Omental fat pad (tissue), 4 donors: ENCODE data around the gene ARID5A. TPM values are rescaled to one million over a fixed set of nuclear protein-coding genes. Genes with fewer than 3 reads are reported as not detected.

ENCODE experiments used
- ATAC-seq: fragments of 150-250 bp; one replicate; pipeline ENCODE4 v1.9.1; 2016; ENCODE audit warnings: mild to moderate bottlenecking, moderate library complexity; ENCODE audit not compliant: low FRiP score
- DNase-seq: peaks from one replicate; pipeline ENCODE4 v3.0.0-alpha.2; 2019; ENCODE audit warnings: low spot score
- total RNA-seq, 4 donors: library from RNA; depleted of rRNA; stranded (reverse); fragments of >200 nt; gene quantifications; one replicate each; pipeline ENCODE4 v1.1.0, GENCODE V29; 2016
- TF ChIP-seq, protein P1 (sequence below), 3 donors: fragments of 450-650 bp; IDR thresholded peaks; one replicate each; pipeline ENCODE4 v1.5.1; 2016 to 2017; ENCODE audit warnings: antibody characterized with exemption in 3 of 3, mild to moderate bottlenecking in 3 of 3, moderate library complexity in 2 of 3

ARID5A gene
- total RNA-seq, 4 donors from 2014 or later: 26.2 to 79.7 (median 41.8) TPM

DNA sequence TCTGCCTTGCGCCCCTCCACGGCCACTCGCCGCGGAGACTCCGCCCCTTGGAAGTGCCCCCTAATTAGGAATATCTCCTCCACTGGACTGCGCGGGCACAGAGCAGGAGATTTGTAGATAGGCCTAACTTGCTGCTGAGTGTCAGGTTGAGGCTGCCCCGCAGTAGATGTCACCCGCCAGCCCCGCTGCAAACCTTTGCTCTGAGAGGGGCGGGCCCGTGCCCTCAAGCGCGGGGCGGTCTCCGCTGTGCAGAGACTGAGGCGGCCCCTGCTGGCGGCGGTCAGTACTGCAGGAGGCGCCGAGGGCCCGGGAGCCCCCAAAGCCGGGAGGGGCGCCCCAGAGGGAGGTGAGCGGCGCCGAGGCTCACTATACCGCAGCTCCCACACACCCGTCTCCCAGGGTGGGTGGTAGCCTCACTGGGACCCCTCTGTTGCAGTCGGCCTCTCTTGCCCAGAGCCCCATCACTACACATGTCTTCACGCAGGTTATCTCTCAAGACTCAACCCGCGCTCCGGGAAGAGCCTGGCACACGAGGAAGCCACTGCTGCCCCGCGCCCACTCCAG is 28.5 kb upstream of the ARID5A start:
- ATAC-seq: peak; percentile 62
- TF ChIP-seq, protein P1, sequence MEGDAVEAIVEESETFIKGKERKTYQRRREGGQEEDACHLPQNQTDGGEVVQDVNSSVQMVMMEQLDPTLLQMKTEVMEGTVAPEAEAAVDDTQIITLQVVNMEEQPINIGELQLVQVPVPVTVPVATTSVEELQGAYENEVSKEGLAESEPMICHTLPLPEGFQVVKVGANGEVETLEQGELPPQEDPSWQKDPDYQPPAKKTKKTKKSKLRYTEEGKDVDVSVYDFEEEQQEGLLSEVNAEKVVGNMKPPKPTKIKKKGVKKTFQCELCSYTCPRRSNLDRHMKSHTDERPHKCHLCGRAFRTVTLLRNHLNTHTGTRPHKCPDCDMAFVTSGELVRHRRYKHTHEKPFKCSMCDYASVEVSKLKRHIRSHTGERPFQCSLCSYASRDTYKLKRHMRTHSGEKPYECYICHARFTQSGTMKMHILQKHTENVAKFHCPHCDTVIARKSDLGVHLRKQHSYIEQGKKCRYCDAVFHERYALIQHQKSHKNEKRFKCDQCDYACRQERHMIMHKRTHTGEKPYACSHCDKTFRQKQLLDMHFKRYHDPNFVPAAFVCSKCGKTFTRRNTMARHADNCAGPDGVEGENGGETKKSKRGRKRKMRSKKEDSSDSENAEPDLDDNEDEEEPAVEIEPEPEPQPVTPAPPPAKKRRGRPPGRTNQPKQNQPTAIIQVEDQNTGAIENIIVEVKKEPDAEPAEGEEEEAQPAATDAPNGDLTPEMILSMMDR (IDR thresholded peaks at IDR 0.05): peak in 2 of 3 donors; percentile 82 to 98
- peak; percentile 79 for DNase-seq

DNA sequence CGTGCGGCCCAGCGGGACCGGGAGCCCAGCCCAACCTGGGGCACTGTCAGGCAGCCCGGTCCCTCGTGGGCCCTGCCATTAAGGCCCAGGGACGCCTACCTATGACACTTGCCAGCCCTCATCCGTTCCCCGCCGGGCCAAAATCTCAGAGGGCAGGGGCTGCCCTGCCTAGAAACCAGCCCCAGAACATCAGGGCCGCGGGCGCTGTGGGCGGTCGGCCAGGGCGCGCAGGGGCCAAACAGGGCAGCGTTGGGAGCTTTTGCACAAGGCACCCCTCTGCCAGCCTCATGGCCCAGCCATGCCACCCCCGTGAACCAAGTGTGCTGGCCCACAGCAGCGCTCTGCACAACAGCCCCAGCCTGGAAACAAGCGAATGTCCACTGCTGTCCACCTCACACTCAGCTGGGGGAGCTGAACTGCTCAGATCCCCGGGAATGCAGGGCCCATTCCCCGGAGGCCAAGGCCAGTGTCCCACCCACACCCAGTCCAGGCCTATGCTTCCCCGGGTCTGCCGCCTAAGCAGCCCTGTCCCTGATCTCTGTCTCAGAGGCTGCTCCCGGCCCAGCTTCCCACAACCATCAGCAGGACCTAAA is 27.9 kb upstream of the ARID5A start:
- ATAC-seq (no peak), DNase-seq (no peak)
- TF ChIP-seq, protein P1 (IDR thresholded peaks at IDR 0.05): no peak

DNA sequence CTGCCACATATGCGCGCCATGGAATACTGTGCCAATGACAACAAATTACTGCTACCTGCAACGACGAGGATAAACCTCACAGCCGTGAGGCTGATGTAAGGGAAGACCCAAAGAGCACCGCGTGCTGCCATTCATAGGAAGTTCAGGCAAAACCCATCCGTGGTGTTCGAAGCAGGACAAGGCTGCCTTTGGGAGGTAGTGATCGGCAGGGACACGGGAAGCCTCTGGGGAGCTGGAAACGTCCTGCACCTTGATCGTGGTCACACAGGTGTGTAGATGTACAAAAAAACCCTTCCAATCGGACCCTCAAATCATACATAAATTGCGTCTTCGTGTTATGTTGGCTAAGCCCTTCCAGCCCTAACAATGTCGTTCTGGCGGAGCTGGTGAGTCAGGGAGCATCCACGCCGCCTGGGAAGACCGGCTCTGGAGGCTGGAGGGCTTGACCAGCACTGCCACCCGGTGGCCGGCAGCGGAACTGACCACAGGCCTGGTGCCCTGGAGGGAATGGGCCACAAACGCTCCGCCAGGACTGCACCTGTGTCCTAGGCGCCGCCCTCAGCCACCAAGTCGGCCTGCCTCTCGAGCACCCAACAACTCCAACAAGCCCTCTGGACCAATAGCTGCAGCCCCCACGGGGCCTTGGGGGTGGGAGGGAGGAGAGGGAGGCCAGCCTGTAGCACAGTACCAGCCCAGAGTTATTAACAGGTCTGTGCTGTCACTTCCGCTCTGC is 27.3 kb upstream of the ARID5A start:
- DNase-seq: peak; percentile 82
- TF ChIP-seq, protein P1 (IDR thresholded peaks at IDR 0.05): peak in 1 of 3 donors; percentile 87
- peak; percentile 93 for ATAC-seq

DNA sequence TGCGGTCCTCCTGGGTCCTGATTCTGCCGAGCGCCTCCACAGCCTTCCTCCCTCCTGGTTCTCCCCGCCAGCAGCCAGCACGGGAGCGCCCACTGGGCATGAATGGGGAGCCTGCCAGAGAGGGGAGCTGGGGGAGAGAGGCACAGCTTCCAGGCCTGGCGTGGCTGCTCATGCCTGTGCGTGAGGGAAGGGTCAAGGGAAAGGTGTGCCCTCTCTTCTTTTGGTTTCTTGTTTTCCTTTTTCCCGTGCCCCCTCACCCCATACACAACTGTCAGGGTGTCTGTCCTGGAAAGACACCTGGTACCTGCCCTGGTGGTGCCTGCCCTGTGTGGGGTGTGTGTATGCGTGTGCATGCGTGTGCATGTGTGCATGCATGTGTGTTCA is 26.7 kb upstream of the ARID5A start:
- no peak for DNase-seq
- no peak for ATAC-seq
- TF ChIP-seq, protein P1 (IDR thresholded peaks at IDR 0.05): no peak

DNA sequence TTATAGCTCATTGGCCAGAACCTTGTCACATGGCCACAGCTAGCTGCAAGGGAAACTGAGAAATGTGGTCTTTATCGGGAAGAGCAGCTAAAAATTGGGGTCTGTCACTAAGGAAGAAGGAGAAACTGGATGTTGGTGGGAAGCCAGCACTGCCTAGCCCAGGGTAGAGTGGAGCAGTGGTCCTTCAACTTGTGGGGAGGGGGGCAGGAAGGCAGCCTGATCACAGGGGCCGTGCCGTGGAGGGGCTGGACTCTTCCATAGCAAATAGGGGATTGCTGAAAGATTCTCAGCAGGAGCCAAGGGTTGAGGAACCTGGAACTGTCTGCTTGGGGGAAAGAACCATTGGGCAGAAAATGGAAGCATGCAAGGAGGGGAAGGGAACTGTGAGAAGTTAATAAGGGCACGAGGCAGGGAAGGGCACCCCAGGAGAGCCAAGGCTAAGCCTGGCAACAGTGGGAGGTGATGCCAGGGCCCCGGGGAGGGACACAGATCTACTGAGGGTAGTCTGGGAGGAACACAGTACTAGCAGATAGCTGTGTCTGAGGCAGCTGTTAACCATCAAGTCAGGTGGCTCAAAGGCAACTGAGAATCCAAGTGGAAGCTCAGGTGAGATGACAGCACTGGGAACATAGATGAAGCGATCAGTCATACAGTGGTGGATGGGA is 25.5 kb upstream of the ARID5A start:
- DNase-seq (no peak), ATAC-seq (no peak)
- TF ChIP-seq, protein P1 (IDR thresholded peaks at IDR 0.05): no peak

DNA sequence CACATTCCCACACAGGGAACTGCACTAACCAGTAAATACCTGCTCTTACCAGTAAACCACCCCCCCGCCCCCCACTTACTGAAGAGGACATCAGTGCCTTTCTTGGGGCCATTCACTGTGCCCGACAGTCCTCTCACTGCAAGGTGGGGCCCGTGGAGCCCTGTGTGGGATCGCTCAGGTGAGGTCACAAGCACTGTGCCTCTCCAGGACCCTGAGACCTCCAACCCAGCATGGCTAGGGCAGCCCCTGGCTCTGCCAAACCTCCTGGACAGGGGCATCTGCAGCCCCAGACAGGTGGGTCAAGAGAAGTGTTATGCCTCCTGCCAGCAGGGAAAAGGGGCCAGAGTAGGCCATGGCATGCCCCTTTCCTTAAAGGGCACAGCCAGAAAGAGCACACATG is 24.7 kb upstream of the ARID5A start:
- TF ChIP-seq, protein P1 (IDR thresholded peaks at IDR 0.05): no peak
- DNase-seq: no peak
- ATAC-seq: no peak
